ENCODE measurements around the gene JARID2. TPM values are rescaled to one million over a fixed set of nuclear protein-coding genes. Genes with fewer than 3 reads are reported as not detected.

The JARID2 gene
- total and polyA plus RNA-seq, 10 of the 15 experiments (the other 5 are each of a cell fraction or from before 2014, with no cell fraction given) = 4.2 to 21.6 (median 11.7) TPM

DNA sequence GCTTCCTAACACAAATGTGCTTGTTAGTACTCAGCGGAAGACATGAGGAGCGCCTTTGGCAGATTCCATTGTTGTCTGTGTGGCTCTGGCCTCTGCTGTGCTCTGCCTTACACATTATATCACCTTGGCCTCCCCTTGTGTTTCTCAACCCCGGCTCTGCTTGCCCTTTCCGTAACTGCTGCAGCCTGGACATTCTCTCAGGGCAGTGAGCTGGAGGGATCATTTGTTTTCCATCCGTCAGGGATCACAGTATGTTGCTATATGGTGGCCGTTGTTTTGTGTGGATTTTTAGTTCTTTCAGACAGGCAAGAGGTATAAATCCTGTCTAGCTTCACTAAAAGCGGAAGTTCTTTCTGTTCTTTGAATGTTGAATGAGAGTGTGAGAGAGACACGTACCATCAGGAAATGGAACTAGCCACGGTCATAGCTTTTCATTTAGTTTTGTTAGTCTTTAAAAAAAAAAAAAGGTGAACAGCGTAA is 175.1 kb downstream of the JARID2 start:
- CTCF ChIA-PET = interaction anchor here (0.6 to 5.6 kb wide), 18 partner anchors 9 to 1319 kb away, joined by 3 to 49 read pairs (median 4); no protein-coding TSS in a partner anchor
- in situ Hi-C loops (cut with MboI) = no loop called here
- no TSS peak for BruUV-seq (replicated peaks)
- RAD21 ChIA-PET (ENCODE audit: unreplicated experiment) = interaction anchor here (0.7 to 6.2 kb wide), 30 partner anchors 10 to 691 kb away, joined by 3 to 54 read pairs (median 6); partner anchors contain the start of gene JARID2
- Histone ChIP-seq H3K9me3 (replicated peaks; ENCODE audit: control insufficient read depth, insufficient read depth, low read length) (peaks cover 17% of the 10 kb centered on the region), H4K20me1 (ENCODE audit: control insufficient read depth, insufficient read depth) (no peaks in the 10 kb centered on the region), H3K4me2 (ENCODE audit: control insufficient read depth, insufficient read depth) (peak overlapping the region; percentile 87), H3K27me3 (replicated peaks in 1 of 2; ENCODE audit: control insufficient read depth in 2 of 2, insufficient read depth in 2 of 2, low read length in 1 of 2) (no peaks in the 10 kb centered on the region), H3K27ac (ENCODE audit: control insufficient read depth, insufficient read depth) (peak overlapping the region; percentile 90), H3K36me3 (ENCODE audit: control insufficient read depth in 2 of 2, insufficient read depth in 2 of 2, low read length in 1 of 2) (peaks cover 5% of the 10 kb centered on the region in 2 experiments; a peak in 3 of 4 replicates), H3K4me1 (ENCODE audit: control insufficient read depth, insufficient read depth, low read length) (peaks cover 29% of the 10 kb centered on the region), H3K79me2 (ENCODE audit: control insufficient read depth, insufficient read depth, low read length) (peaks cover 68% of the 10 kb centered on the region), H2AFZ (ENCODE audit: control insufficient read depth, low read depth, low read length) (peak overlapping the region; percentile 82), H3K4me3 (peak overlapping the region; percentile 59), H3K9ac (ENCODE audit: control insufficient read depth, insufficient read depth, low read length) (peak overlapping the region; percentile 63; the same call in 1 of the 2 replicates)
- DNase-seq (ENCODE audit: low read depth, low spot score) (no peak), FAIRE-seq (no peak), ATAC-seq (peak; percentile 88)
- intact Hi-C loops (cut with micrococcal nuclease; ENCODE audit: unreplicated experiment) = no loop called here
- WGBS (ENCODE audit: insufficient coverage, insufficient replicate concordance, low lambda C conversion rate, missing lambda C conversion rate) = 39% methylated on average over 10 of the region's 10 CpGs
- POLR2A ChIA-PET = interaction anchor here (0.6 to 3.0 kb wide), 18 partner anchors 10 to 571 kb away, joined by 3 to 55 read pairs (median 6); no protein-coding TSS in a partner anchor
- SMC1A ChIA-PET (ENCODE audit: uncharacterized antibody, unreplicated experiment) = interaction anchor here (0.6 to 6.4 kb wide), 24 partner anchors 11 to 262 kb away, joined by 3 to 136 read pairs (median 8); no protein-coding TSS in a partner anchor
- TF ChIP-seq BRCA1 (IDR thresholded peaks at IDR 0.05; ENCODE audit: low read depth, low read length) = no peak
- TF ChIP-seq, protein P1, sequence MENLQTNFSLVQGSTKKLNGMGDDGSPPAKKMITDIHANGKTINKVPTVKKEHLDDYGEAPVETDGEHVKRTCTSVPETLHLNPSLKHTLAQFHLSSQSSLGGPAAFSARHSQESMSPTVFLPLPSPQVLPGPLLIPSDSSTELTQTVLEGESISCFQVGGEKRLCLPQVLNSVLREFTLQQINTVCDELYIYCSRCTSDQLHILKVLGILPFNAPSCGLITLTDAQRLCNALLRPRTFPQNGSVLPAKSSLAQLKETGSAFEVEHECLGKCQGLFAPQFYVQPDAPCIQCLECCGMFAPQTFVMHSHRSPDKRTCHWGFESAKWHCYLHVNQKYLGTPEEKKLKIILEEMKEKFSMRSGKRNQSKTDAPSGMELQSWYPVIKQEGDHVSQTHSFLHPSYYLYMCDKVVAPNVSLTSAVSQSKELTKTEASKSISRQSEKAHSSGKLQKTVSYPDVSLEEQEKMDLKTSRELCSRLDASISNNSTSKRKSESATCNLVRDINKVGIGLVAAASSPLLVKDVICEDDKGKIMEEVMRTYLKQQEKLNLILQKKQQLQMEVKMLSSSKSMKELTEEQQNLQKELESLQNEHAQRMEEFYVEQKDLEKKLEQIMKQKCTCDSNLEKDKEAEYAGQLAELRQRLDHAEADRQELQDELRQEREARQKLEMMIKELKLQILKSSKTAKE (IDR thresholded peaks at IDR 0.05; ENCODE audit: low read depth, poor library complexity, severe bottlenecking) = peak; percentile 44
- peak; percentile 32 to 37; a peak in 2 of 4 replicates for TF ChIP-seq IKZF2 (IDR thresholded peaks at IDR 0.05)
- TF ChIP-seq, protein P2, sequence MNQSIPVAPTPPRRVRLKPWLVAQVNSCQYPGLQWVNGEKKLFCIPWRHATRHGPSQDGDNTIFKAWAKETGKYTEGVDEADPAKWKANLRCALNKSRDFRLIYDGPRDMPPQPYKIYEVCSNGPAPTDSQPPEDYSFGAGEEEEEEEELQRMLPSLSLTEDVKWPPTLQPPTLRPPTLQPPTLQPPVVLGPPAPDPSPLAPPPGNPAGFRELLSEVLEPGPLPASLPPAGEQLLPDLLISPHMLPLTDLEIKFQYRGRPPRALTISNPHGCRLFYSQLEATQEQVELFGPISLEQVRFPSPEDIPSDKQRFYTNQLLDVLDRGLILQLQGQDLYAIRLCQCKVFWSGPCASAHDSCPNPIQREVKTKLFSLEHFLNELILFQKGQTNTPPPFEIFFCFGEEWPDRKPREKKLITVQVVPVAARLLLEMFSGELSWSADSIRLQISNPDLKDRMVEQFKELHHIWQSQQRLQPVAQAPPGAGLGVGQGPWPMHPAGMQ (IDR thresholded peaks at IDR 0.05; ENCODE audit: borderline replicate concordance) = no peak
- TF ChIP-seq NFYB (IDR thresholded peaks at IDR 0.05; ENCODE audit: insufficient read depth, low read depth, low read length) = no peak
- TF ChIP-seq, protein P3, sequence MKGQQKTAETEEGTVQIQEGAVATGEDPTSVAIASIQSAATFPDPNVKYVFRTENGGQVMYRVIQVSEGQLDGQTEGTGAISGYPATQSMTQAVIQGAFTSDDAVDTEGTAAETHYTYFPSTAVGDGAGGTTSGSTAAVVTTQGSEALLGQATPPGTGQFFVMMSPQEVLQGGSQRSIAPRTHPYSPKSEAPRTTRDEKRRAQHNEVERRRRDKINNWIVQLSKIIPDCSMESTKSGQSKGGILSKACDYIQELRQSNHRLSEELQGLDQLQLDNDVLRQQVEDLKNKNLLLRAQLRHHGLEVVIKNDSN (IDR thresholded peaks at IDR 0.05; ENCODE audit: borderline replicate concordance, extremely low read length, insufficient read depth, low read depth, low read length) = no peak
- TF ChIP-seq HDGF (IDR thresholded peaks at IDR 0.05) = 0 out of 2 replicates have a peak, but pooled peaks have one; percentile 18
- TF ChIP-seq, protein P4, sequence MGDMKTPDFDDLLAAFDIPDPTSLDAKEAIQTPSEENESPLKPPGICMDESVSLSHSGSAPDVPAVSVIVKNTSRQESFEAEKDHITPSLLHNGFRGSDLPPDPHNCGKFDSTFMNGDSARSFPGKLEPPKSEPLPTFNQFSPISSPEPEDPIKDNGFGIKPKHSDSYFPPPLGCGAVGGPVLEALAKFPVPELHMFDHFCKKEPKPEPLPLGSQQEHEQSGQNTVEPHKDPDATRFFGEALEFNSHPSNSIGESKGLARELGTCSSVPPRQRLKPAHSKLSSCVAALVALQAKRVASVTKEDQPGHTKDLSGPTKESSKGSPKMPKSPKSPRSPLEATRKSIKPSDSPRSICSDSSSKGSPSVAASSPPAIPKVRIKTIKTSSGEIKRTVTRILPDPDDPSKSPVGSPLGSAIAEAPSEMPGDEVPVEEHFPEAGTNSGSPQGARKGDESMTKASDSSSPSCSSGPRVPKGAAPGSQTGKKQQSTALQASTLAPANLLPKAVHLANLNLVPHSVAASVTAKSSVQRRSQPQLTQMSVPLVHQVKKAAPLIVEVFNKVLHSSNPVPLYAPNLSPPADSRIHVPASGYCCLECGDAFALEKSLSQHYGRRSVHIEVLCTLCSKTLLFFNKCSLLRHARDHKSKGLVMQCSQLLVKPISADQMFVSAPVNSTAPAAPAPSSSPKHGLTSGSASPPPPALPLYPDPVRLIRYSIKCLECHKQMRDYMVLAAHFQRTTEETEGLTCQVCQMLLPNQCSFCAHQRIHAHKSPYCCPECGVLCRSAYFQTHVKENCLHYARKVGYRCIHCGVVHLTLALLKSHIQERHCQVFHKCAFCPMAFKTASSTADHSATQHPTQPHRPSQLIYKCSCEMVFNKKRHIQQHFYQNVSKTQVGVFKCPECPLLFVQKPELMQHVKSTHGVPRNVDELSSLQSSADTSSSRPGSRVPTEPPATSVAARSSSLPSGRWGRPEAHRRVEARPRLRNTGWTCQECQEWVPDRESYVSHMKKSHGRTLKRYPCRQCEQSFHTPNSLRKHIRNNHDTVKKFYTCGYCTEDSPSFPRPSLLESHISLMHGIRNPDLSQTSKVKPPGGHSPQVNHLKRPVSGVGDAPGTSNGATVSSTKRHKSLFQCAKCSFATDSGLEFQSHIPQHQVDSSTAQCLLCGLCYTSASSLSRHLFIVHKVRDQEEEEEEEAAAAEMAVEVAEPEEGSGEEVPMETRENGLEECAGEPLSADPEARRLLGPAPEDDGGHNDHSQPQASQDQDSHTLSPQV (IDR thresholded peaks at IDR 0.05) = 0 out of 2 replicates have a peak, but pooled peaks have one; percentile 5
- TF ChIP-seq JUND (IDR thresholded peaks at IDR 0.05; ENCODE audit: low read depth, low read length) = no peak
- TF ChIP-seq CBX5 (IDR thresholded peaks at IDR 0.05; ENCODE audit: low read depth) = 0 out of 2 replicates have a peak, but pooled peaks have one; percentile 23
- TF ChIP-seq, protein P5, sequence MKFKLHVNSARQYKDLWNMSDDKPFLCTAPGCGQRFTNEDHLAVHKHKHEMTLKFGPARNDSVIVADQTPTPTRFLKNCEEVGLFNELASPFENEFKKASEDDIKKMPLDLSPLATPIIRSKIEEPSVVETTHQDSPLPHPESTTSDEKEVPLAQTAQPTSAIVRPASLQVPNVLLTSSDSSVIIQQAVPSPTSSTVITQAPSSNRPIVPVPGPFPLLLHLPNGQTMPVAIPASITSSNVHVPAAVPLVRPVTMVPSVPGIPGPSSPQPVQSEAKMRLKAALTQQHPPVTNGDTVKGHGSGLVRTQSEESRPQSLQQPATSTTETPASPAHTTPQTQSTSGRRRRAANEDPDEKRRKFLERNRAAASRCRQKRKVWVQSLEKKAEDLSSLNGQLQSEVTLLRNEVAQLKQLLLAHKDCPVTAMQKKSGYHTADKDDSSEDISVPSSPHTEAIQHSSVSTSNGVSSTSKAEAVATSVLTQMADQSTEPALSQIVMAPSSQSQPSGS (IDR thresholded peaks at IDR 0.05; ENCODE audit: low read length) = no peak
- peak; percentile 35; the same call in 1 of the 2 replicates for TF ChIP-seq RUNX3 (IDR thresholded peaks at IDR 0.05; ENCODE audit: low read length)
